ENCODE results near the gene DDX49.

DDX49 gene

GRCh38 chr19:18975869-18976268, 56.4 kb downstream of the DDX49 start:
- DNase-seq (ENCODE audit: low spot score) = no peak
